ENCODE measurements around the gene PPP1R14B.

PPP1R14B gene

GRCh38 chr11:64289002-64289564 is 42.3 kb upstream of the PPP1R14B start:
- H3K27me3 ChIP-seq (ENCODE audit: control insufficient read depth in 5 of 5, insufficient read depth in 4 of 5, low read length in 5 of 5), result peaks cover 21 to 39% (median 34%) of the 10 kb centered on the region in 5 donors
- peaks cover 0 to 37% (median 28%) of the 10 kb centered on the region in 5 donors for H3K4me1 ChIP-seq (ENCODE audit: control insufficient read depth in 5 of 5, insufficient read depth in 5 of 5, low read length in 5 of 5)
- peaks cover 0 to 4% (median 0%) of the 10 kb centered on the region in 5 donors for H3K36me3 ChIP-seq (ENCODE audit: control insufficient read depth in 5 of 5, insufficient read depth in 5 of 5, low read length in 5 of 5)
- no peak overlapping the region for H3K9ac ChIP-seq (ENCODE audit: low read length in 5 of 5)
- no peak overlapping the region for H3K27ac ChIP-seq (ENCODE audit: low read depth, low read length)
- H3K9me3 ChIP-seq (ENCODE audit: control insufficient read depth in 5 of 5, low read length in 5 of 5), result no peaks in the 10 kb centered on the region
- no peak overlapping the region for H3K4me3 ChIP-seq (ENCODE audit: low read depth in 1 of 5, low read length in 5 of 5)

- Histone ChIP-seq H3K4me1 (ENCODE audit: control insufficient read depth in 5 of 5, insufficient read depth in 5 of 5, low read length in 5 of 5) (peaks cover 0 to 44% (median 35%) of the 10 kb centered on the region in 5 donors), H3K9ac (ENCODE audit: low read length in 5 of 5) (no peak overlapping the region), H3K9me3 (ENCODE audit: control insufficient read depth in 5 of 5, low read length in 5 of 5) (no peaks in the 10 kb centered on the region), H3K4me3 (ENCODE audit: low read depth in 1 of 5, low read length in 5 of 5) (no peak overlapping the region), H3K27ac (ENCODE audit: low read depth, low read length) (no peak overlapping the region), H3K27me3 (ENCODE audit: control insufficient read depth in 5 of 5, insufficient read depth in 4 of 5, low read length in 5 of 5) (peaks cover 20 to 36% (median 31%) of the 10 kb centered on the region in 5 donors), H3K36me3 (ENCODE audit: control insufficient read depth in 5 of 5, insufficient read depth in 5 of 5, low read length in 5 of 5) (peaks cover 0 to 4% (median 0%) of the 10 kb centered on the region in 5 donors)
Observed at GRCh38 chr11:64288353-64288750, 41.6 kb upstream of the PPP1R14B start.

GRCh38 chr11:64287676-64288352 is 41.1 kb upstream of the PPP1R14B start:
- H3K9me3 ChIP-seq (ENCODE audit: control insufficient read depth in 5 of 5, low read length in 5 of 5), result no peaks in the 10 kb centered on the region
- H3K4me1 ChIP-seq (ENCODE audit: control insufficient read depth in 5 of 5, insufficient read depth in 5 of 5, low read length in 5 of 5), result peaks cover 0 to 47% (median 37%) of the 10 kb centered on the region in 5 donors
- peaks cover 0 to 4% (median 0%) of the 10 kb centered on the region in 5 donors for H3K36me3 ChIP-seq (ENCODE audit: control insufficient read depth in 5 of 5, insufficient read depth in 5 of 5, low read length in 5 of 5)
- H3K27ac ChIP-seq (ENCODE audit: low read depth, low read length), result no peak overlapping the region
- no peak overlapping the region for H3K9ac ChIP-seq (ENCODE audit: low read length in 5 of 5)
- no peak overlapping the region for H3K4me3 ChIP-seq (ENCODE audit: low read depth in 1 of 5, low read length in 5 of 5)
- H3K27me3 ChIP-seq (ENCODE audit: control insufficient read depth in 5 of 5, insufficient read depth in 4 of 5, low read length in 5 of 5), result peaks cover 14 to 31% (median 25%) of the 10 kb centered on the region in 5 donors

- Histone ChIP-seq H3K4me1 (ENCODE audit: control insufficient read depth in 5 of 5, insufficient read depth in 5 of 5, low read length in 5 of 5) (peaks cover 0 to 38% (median 28%) of the 10 kb centered on the region in 5 donors), H3K4me3 (ENCODE audit: low read depth in 1 of 5, low read length in 5 of 5) (no peak overlapping the region), H3K9me3 (ENCODE audit: control insufficient read depth in 5 of 5, low read length in 5 of 5) (no peaks in the 10 kb centered on the region), H3K27me3 (ENCODE audit: control insufficient read depth in 5 of 5, insufficient read depth in 4 of 5, low read length in 5 of 5) (peaks cover 9 to 20% (median 17%) of the 10 kb centered on the region in 5 donors), H3K27ac (ENCODE audit: low read depth, low read length) (no peak overlapping the region), H3K36me3 (ENCODE audit: control insufficient read depth in 5 of 5, insufficient read depth in 5 of 5, low read length in 5 of 5) (peaks cover 0 to 9% (median 4%) of the 10 kb centered on the region in 5 donors), H3K9ac (ENCODE audit: low read length in 5 of 5) (peak overlapping the region in 2 of 5 donors; percentile 76 to 78)
Observed at GRCh38 chr11:64286801-64287159, 40.0 kb upstream of the PPP1R14B start.

DNA sequence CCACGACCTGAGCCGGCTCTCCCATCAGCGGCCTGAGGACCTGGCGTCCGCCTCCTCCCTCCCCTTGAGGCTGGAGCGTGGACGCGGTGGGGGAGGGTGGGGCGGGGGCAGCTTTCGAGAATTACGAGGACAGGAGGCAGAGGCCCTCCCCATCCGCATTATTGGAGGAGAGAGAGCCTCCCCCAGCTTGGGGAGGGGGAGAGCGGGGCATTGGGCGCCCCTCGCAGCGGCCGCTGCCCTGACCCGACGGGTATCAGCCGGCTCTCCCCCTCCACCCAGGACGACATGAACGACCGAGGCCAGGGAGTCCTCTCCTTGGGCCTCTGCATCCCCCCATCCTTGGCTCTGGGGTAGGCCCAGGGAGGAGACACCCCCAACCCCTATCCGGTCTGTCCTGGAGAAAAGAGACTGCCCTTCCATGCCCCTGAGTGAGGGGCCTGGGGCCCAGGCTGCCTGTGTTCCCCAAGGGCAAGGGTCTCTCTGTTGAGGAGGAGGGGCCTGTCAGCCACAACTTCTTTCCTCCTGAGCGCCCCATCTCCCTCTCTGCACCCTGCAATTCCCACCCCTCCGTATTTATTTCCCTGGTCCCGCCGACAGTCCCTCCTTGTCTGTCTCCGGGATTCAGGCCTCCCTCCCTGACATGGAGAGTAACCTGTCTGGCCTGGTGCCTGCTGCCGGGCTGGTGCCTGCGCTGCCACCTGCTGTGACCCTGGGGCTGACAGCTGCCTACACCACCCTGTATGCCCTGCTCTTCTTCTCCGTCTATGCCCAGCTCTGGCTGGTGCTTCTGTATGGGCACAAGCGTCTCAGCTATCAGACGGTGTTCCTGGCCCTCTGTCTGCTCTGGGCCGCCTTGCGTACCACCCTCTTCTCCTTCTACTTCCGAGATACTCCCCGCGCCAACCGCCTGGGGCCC is 39.4 kb upstream of the PPP1R14B start:
- Histone ChIP-seq H3K27me3 (ENCODE audit: control insufficient read depth in 5 of 5, insufficient read depth in 4 of 5, low read length in 5 of 5) (peaks cover 9 to 14% (median 12%) of the 10 kb centered on the region in 5 donors), H3K4me3 (ENCODE audit: low read depth in 1 of 5, low read length in 5 of 5) (peak overlapping the region; percentile 55 to 93 (median 77)), H3K27ac (ENCODE audit: low read depth, low read length) (peak overlapping the region; percentile 97), H3K4me1 (ENCODE audit: control insufficient read depth in 5 of 5, insufficient read depth in 5 of 5, low read length in 5 of 5) (peaks cover 0 to 32% (median 22%) of the 10 kb centered on the region in 5 donors), H3K9me3 (ENCODE audit: control insufficient read depth in 5 of 5, low read length in 5 of 5) (no peaks in the 10 kb centered on the region), H3K36me3 (ENCODE audit: control insufficient read depth in 5 of 5, insufficient read depth in 5 of 5, low read length in 5 of 5) (peaks cover 0 to 9% (median 4%) of the 10 kb centered on the region in 5 donors), H3K9ac (ENCODE audit: low read length in 5 of 5) (peak overlapping the region in 4 of 5 donors; percentile 64 to 78 (median 72))

DNA sequence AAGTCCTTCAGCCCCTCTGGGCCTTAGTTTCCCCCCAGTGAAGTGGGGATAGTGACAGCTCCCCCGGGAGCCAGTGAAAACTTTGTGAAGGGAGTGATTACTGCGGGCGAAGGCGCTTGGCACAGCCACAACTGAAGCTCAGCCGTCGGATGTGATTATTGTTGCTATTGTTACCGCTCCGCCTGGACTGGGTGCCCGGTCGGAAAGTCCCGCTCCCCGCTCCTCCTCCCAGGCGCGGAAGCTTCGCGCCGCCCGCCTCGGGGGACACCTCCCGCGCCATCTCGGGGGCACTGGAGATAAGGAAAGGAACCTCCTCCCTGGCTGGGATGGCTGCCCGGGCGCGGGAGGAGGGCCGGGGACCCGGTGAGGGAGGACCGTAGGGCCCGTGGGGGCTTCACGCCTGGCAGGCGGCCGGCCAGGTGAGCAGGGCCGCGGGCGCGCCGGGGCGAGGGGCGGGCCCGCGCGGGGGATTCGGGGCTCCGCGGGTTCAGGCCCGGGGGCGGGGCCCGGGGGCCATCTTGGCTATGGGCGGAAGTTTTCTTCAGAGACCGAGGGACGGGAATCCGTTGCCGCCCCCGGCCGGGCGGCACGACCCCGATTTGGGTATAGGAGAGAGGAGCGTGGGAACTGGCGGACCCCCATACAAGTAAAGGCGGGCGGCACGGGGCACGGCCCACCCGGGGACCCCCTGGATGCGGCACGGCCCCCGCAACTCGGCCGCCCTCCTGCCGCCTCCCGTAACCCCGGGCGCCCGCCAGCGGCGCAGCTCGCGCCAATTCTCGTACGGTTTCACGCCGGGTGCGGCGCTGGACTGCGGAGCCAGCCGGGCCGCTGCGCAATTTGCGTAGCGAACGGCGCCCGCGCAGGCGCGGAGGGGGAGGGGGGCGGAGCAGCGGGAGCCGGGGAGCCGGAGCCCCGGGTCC is 38.5 kb upstream of the PPP1R14B start, which contains the start of gene GPR137:
Gene GPR137 (plus strand): TSS at position 887 of the 923 bp plus-strand sequence. CDS start 677 bp downstream, outside the sequence.
- H3K4me1 ChIP-seq (ENCODE audit: control insufficient read depth in 5 of 5, insufficient read depth in 5 of 5, low read length in 5 of 5), result peaks cover 0 to 29% (median 22%) of the 10 kb centered on the region in 5 donors

GRCh38 chr11:64284048-64284961 is 37.6 kb upstream of the PPP1R14B start, which contains the start of gene BAD:
BAD (minus strand) TSS chr11:64284665; CDS start chr11:64284368, 297 bp downstream.
- Histone ChIP-seq H3K9ac (ENCODE audit: low read length in 5 of 5) (peak within 1 kb of the TSS; percentile 66 to 94 (median 93)), H3K27me3 (ENCODE audit: control insufficient read depth in 5 of 5, insufficient read depth in 4 of 5, low read length in 5 of 5) (peaks cover 0 to 1% (median 0%) of the 10 kb centered on the region in 5 donors), H3K9me3 (ENCODE audit: control insufficient read depth in 5 of 5, low read length in 5 of 5) (no peaks in the 10 kb centered on the region), H3K27ac (ENCODE audit: low read depth, low read length) (peak within 1 kb of the TSS; percentile 97), H3K4me3 (ENCODE audit: low read depth in 1 of 5, low read length in 5 of 5) (peak within 1 kb of the TSS; percentile 73 to 93 (median 89)), H3K4me1 (ENCODE audit: control insufficient read depth in 5 of 5, insufficient read depth in 5 of 5, low read length in 5 of 5) (peaks cover 0 to 29% (median 22%) of the 10 kb centered on the region in 5 donors), H3K36me3 (ENCODE audit: control insufficient read depth in 5 of 5, insufficient read depth in 5 of 5, low read length in 5 of 5) (peaks cover 0 to 5% (median 4%) of the 10 kb centered on the region in 5 donors)

More for the DNA sequence above, 38.5 kb upstream of the PPP1R14B start, which contains the start of gene GPR137:
- H3K9ac ChIP-seq (ENCODE audit: low read length in 5 of 5), result peak within 1 kb of the TSS; percentile 63 to 94 (median 89)
- H3K27ac ChIP-seq (ENCODE audit: low read depth, low read length), result peak within 1 kb of the TSS; percentile 97
- peak within 1 kb of the TSS; percentile 73 to 93 (median 89) for H3K4me3 ChIP-seq (ENCODE audit: low read depth in 1 of 5, low read length in 5 of 5)
- peaks cover 2 to 6% (median 3%) of the 10 kb centered on the region in 5 donors for H3K27me3 ChIP-seq (ENCODE audit: control insufficient read depth in 5 of 5, insufficient read depth in 4 of 5, low read length in 5 of 5)
- H3K9me3 ChIP-seq (ENCODE audit: control insufficient read depth in 5 of 5, low read length in 5 of 5), result no peaks in the 10 kb centered on the region
- peaks cover 0 to 9% (median 4%) of the 10 kb centered on the region in 5 donors for H3K36me3 ChIP-seq (ENCODE audit: control insufficient read depth in 5 of 5, insufficient read depth in 5 of 5, low read length in 5 of 5)

- Histone ChIP-seq H3K4me3 (ENCODE audit: low read depth in 1 of 5, low read length in 5 of 5) (no peak overlapping the region), H3K9me3 (ENCODE audit: control insufficient read depth in 5 of 5, low read length in 5 of 5) (no peaks in the 10 kb centered on the region), H3K36me3 (ENCODE audit: control insufficient read depth in 5 of 5, insufficient read depth in 5 of 5, low read length in 5 of 5) (peaks cover 0 to 16% (median 11%) of the 10 kb centered on the region in 5 donors), H3K4me1 (ENCODE audit: control insufficient read depth in 5 of 5, insufficient read depth in 5 of 5, low read length in 5 of 5) (peaks cover 0 to 29% (median 22%) of the 10 kb centered on the region in 5 donors), H3K9ac (ENCODE audit: low read length in 5 of 5) (peak overlapping the region in 3 of 5 donors; percentile 86 to 94 (median 94)), H3K27ac (ENCODE audit: low read depth, low read length) (no peak overlapping the region), H3K27me3 (ENCODE audit: control insufficient read depth in 5 of 5, insufficient read depth in 4 of 5, low read length in 5 of 5) (no peaks in the 10 kb centered on the region)
Observed at GRCh38 chr11:64283092-64283491, 36.3 kb upstream of the PPP1R14B start.

All from subcutaneous abdominal adipose tissue (tissue), 5 donors.